ENCODE data around the gene STAB1. TPM values are rescaled to one million over a fixed set of nuclear protein-coding genes. Genes with fewer than 3 reads are reported as not detected.

STAB1 gene
- polyA plus RNA-seq, 6 donors from 2014 or later = not detected

DNA sequence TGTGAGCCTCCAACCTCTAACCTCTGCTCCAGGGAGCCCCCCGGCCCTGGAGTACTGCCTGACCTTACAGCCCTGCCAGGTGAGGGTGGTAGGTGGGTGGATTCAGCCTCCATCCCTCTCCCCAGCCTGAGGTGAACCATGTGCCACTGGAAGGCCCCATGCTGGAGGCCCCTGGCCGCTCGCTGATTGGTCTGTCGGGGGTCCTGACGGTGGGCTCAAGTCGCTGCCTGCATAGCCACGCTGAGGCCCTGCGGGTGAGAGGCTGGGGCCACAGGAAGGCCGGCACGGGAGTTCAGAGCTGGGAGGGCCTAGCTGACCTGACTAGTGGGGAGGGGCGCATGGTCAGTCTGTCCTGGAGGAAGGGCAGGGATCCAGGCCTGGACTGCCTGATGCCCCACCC is 19.4 kb downstream of the STAB1 start:
- Mint-ChIP-seq H3K4me3 (no peak overlapping the region), H3K9me3 (no peaks in the 10 kb centered on the region), H3K27me3 (no peaks in the 10 kb centered on the region), H3K36me3 (no peaks in the 10 kb centered on the region), H3K4me1 (no peaks in the 10 kb centered on the region), H3K27ac (no peak overlapping the region)
- no peak for DNase-seq
- no peak for ATAC-seq (ENCODE audit: low read depth in 2 of 2)

DNA sequence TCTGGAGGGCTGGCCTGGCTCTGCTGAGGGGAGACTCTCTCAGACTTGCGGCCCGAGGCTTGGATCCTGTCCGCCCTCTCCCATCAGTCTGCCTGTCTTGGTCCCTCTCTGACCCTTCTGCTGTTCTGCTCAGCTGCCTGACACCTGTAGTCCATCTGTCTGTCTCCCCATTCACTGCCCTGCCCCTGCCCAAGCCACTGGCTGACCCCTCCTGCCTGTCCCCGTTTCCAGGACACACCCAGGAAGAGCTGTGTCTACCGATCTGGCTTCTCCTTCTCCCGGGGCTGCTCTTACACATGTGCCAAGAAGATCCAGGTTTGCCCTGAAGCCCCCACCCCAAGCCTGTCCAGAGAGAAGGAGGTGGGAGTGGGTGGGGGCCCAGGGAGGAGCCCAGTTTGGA is 20.1 kb downstream of the STAB1 start:
- DNase-seq (no peak), ATAC-seq (ENCODE audit: low read depth in 2 of 2) (no peak)
- H3K4me3 Mint-ChIP-seq = no peak overlapping the region
- H3K9me3 Mint-ChIP-seq = no peaks in the 10 kb centered on the region
- H3K4me1 Mint-ChIP-seq = no peaks in the 10 kb centered on the region
- H3K27me3 Mint-ChIP-seq = no peaks in the 10 kb centered on the region
- H3K36me3 Mint-ChIP-seq = no peaks in the 10 kb centered on the region
- H3K27ac Mint-ChIP-seq = no peak overlapping the region

DNA sequence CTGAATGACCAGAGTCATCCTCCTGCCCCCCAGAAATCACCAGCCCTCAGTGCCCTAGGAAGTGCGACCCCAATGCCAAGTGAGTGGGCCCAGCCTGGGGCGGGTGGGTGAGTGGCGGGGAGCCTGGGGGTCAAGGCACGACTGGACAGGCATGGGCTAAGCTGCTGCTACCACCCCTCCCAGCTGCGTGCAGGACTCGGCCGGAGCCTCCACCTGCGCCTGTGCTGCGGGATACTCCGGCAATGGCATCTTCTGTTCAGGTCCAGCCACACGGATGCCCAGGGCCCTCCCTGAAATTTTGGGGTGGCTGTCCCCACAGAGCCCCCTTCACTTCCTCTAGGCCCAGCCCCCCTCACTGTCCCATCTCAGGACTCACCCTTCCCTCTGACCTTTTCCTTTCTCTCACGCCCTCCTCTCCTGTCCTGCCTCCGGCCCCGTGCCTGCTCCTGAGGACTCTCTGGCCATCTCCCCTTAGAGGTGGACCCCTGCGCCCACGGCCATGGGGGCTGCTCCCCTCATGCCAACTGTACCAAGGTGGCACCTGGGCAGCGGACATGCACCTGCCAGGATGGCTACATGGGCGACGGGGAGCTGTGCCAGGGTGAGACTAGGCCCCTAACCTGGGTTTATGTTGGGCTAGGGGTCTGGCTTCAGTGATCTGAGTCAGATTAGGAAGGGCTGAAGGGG is 21.5 kb downstream of the STAB1 start:
- no peak overlapping the region for H3K4me3 Mint-ChIP-seq

DNA sequence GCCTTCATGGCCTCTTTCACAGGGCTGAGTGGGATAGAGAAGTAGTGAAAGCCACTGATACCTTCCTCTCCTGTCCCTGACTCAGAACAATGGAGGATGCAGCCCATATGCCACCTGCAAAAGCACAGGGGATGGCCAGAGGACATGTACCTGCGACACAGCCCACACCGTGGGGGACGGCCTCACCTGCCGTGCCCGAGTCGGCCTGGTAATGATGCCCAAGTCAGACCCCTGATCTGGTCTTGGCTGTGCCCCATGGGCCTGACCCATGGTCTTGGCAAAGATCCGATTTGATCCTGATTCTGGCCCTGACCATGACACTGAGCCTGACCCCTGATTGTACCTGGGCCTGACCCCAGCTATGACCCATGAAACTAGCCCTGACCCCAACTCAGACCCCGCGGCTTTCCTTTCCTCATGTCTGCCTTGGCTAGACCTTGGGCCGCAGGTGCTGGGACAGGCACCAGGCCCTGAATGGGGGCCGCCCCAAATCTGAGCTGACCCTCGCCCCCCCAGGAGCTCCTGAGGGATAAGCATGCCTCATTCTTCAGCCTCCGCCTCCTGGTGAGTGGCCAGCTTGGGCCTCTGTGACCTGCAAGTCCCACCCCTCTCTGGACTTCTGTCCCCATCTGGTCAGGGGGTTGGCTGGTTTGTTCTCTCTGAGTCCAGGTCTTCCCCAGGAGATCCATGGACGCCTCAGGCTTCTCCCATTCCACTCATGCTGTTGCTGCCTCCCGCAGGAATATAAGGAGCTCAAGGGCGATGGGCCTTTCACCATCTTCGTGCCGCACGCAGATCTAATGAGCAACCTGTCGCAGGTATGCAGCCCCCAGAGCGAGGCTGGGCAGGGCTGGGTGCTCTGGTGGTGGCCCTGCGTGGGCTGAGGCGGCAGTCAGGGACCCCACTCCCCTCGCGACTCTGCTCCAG is 22.9 kb downstream of the STAB1 start:
- ATAC-seq (ENCODE audit: low read depth in 2 of 2) (no peak), DNase-seq (no peak)
- H3K4me1 Mint-ChIP-seq = no peaks in the 10 kb centered on the region
- no peaks in the 10 kb centered on the region for H3K36me3 Mint-ChIP-seq
- H3K27ac Mint-ChIP-seq = peak overlapping the region in 1 of 6 donors; percentile 11
- no peaks in the 10 kb centered on the region for H3K9me3 Mint-ChIP-seq
- no peaks in the 10 kb centered on the region for H3K27me3 Mint-ChIP-seq
- H3K4me3 Mint-ChIP-seq = no peak overlapping the region

More for the DNA sequence above, 21.5 kb downstream of the STAB1 start:
- no peaks in the 10 kb centered on the region for H3K9me3 Mint-ChIP-seq
- DNase-seq (no peak), ATAC-seq (ENCODE audit: low read depth in 2 of 2) (no peak)
- no peak overlapping the region for H3K27ac Mint-ChIP-seq
- no peaks in the 10 kb centered on the region for H3K27me3 Mint-ChIP-seq
- no peaks in the 10 kb centered on the region for H3K4me1 Mint-ChIP-seq
- H3K36me3 Mint-ChIP-seq = no peaks in the 10 kb centered on the region

DNA sequence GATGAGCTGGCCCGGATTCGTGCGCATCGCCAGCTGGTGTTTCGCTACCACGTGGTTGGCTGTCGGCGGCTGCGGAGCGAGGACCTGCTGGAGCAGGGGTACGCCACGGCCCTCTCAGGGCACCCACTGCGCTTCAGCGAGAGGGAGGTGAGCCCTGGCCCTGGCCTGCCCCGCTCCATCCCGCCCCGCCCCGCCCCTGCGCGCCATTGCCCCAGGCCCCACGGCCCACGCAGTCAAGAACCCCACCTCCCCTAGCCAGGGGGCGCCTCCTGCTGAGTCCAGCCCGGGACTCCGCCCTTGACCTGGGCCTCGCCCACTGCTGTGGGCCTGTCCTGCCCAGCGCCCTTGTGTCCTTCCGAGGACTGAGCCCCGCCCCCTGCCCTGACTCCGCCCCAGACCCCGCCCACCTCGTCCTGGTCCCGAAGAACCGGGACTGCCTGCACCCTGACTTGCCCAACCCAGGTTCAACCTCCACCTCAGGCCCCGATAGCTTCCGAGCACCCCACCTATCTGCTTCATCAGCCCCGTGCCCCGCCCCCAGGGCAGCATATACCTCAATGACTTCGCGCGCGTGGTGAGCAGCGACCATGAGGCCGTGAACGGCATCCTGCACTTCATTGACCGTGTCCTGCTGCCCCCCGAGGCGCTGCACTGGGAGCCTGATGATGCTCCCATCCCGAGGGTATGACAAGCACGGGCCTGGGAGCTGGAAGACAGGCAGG is 23.7 kb downstream of the STAB1 start:
- no peak for ATAC-seq (ENCODE audit: low read depth in 2 of 2)
- no peak overlapping the region for H3K4me3 Mint-ChIP-seq

DNA sequence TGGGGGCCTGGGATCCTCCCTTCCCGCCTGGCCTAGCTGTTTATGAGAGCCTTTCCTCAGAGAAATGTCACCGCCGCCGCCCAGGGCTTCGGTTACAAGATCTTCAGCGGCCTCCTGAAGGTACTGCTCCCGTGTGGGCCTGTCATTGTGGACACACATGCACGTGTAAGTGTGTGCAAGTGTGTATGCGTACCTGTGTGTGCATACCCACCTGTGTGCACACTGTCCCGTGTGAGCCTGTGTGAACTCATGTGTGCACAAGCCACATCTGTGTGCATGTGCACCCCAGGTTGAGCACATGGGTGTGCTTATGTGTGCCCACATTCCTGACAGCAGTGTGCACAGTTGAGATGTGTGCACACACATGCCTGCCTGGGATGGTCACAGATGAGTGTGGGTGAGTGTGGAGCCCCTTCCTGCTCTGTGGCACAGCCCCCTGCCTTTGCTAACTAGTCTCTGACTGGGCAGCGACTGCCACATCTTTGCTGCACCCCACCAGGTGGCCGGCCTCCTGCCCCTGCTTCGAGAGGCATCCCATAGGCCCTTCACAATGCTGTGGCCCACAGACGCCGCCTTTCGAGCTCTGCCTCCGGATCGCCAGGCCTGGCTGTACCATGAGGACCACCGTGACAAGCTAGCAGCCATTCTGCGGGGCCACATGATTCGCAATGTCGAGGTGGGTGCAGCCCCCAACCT is 24.5 kb downstream of the STAB1 start:
- H3K36me3 Mint-ChIP-seq = no peaks in the 10 kb centered on the region
- H3K27me3 Mint-ChIP-seq = no peaks in the 10 kb centered on the region

More for the DNA sequence above, 23.7 kb downstream of the STAB1 start:
- no peak for DNase-seq
- H3K36me3 Mint-ChIP-seq = no peaks in the 10 kb centered on the region
- no peaks in the 10 kb centered on the region for H3K4me1 Mint-ChIP-seq
- no peaks in the 10 kb centered on the region for H3K9me3 Mint-ChIP-seq
- H3K27ac Mint-ChIP-seq = peak overlapping the region in 1 of 6 donors; percentile 64
- no peaks in the 10 kb centered on the region for H3K27me3 Mint-ChIP-seq

DNA sequence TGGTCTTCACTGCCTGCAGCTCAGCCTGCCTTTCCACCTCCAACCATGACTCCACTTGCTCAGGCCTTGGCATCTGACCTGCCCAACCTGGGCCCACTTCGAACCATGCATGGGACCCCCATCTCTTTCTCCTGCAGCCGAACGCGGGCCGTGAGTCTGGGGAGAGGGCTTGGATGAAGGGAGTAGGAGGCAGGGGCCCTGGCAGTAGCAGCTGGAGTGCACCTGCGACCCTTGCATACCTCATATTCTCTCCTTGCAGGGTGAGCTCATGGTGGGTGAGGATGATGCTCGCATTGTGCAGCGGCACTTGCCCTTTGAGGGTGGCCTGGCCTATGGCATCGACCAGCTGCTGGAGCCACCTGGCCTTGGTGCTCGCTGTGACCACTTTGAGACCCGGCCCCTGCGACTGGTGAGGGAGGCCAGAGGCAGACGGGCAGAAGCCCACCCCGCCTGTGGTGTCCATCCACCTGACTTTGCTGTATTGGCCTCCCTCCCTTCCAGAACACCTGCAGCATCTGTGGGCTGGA is 25.1 kb downstream of the STAB1 start:
- DNase-seq = no peak
- no peaks in the 10 kb centered on the region for H3K27me3 Mint-ChIP-seq
- H3K36me3 Mint-ChIP-seq = no peaks in the 10 kb centered on the region
- H3K4me3 Mint-ChIP-seq = no peak overlapping the region
- H3K27ac Mint-ChIP-seq = no peak overlapping the region
- H3K4me1 Mint-ChIP-seq = no peaks in the 10 kb centered on the region
- H3K9me3 Mint-ChIP-seq = no peaks in the 10 kb centered on the region
- ATAC-seq (ENCODE audit: low read depth in 2 of 2) = no peak

More for the DNA sequence above, 24.5 kb downstream of the STAB1 start:
- ATAC-seq (ENCODE audit: low read depth in 2 of 2) (no peak), DNase-seq (no peak)
- no peaks in the 10 kb centered on the region for H3K4me1 Mint-ChIP-seq
- H3K27ac Mint-ChIP-seq = peak overlapping the region in 1 of 6 donors; percentile 47
- H3K9me3 Mint-ChIP-seq = no peaks in the 10 kb centered on the region
- no peak overlapping the region for H3K4me3 Mint-ChIP-seq

DNA sequence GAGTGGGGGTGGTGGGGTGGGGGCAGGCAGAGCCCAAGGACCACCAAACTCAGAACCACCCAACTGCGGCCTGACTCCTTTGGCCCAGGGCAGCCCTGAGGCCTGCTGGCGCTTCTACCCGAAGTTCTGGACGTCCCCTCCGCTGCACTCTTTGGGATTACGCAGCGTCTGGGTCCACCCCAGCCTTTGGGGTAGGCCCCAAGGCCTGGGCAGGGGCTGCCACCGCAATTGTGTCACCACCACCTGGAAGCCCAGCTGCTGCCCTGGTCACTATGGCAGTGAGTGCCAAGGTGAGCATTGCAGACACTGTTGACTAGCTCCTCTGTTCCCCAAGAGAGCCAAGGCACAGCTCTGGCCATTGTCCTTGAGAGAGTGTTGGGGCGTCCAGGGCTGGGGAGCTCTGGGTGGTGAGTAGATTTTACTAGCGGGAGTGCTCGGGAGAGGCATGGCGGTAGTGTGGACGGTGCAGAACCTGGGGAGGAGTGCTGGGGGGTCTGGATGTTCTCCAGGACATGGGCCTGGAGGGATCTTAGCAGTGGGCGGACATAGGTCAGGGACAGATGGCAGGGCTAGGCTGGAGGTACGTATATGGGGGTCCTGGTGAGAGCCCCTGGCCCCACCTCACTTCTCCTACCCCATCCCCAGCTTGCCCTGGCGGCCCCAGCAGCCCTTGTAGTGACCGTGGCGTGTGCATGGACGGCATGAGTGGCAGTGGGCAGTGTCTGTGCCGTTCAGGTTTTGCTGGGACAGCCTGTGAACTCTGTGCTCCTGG is 25.8 kb downstream of the STAB1 start:
- no peak overlapping the region for H3K27ac Mint-ChIP-seq
- H3K27me3 Mint-ChIP-seq = no peaks in the 10 kb centered on the region
- no peaks in the 10 kb centered on the region for H3K9me3 Mint-ChIP-seq
- H3K4me1 Mint-ChIP-seq = no peaks in the 10 kb centered on the region
- no peaks in the 10 kb centered on the region for H3K36me3 Mint-ChIP-seq
- ATAC-seq (ENCODE audit: low read depth in 2 of 2) (no peak), DNase-seq (no peak)
- no peak overlapping the region for H3K4me3 Mint-ChIP-seq

DNA sequence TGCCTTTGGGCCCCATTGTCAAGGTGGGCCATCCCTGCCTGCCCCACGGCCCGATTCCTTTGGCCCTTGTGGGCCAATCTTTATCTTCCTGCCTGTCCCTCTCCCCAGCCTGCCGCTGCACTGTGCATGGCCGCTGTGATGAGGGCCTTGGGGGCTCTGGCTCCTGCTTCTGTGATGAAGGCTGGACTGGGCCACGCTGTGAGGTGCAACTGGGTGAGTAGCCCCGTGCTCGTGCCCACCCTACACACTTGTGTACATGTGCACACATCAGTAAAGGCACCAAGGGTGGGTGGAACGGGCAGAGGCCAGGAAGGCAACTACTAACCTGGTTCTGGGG is 26.3 kb downstream of the STAB1 start:
- Mint-ChIP-seq H3K36me3 (no peaks in the 10 kb centered on the region), H3K4me3 (no peak overlapping the region), H3K27ac (no peak overlapping the region), H3K27me3 (no peaks in the 10 kb centered on the region), H3K9me3 (no peaks in the 10 kb centered on the region), H3K4me1 (no peaks in the 10 kb centered on the region)
- DNase-seq (no peak), ATAC-seq (ENCODE audit: low read depth in 2 of 2) (no peak)

DNA sequence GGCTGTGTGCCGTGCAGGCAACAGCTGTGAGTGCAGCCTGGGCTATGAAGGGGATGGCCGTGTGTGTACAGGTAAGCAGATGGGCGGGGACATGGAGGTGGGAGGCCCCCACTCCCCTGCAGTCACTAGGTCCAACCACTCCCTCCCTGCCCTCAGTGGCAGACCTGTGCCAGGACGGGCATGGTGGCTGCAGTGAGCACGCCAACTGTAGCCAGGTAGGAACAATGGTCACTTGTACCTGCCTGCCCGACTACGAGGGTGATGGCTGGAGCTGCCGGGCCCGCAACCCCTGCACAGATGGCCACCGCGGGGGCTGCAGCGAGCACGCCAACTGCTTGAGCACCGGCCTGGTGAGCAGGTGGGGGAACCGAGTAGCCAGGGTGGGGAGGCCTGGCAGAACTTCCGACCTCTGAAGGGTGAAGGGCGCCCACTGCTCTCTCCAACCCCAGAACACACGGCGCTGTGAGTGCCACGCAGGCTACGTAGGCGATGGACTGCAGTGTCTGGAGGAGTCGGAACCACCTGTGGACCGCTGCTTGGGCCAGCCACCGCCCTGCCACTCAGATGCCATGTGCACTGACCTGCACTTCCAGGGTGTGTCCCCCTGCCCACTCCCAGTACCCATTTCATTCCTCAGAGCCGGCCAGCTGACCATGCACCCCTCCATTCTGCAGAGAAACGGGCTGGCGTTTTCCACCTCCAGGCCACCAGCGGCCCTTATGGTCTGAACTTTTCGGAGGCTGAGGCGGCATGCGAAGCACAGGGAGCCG is 26.9 kb downstream of the STAB1 start:
- no peaks in the 10 kb centered on the region for H3K4me1 Mint-ChIP-seq
- ATAC-seq (ENCODE audit: low read depth in 2 of 2) (no peak), DNase-seq (no peak)
- no peaks in the 10 kb centered on the region for H3K9me3 Mint-ChIP-seq
- H3K27me3 Mint-ChIP-seq = no peaks in the 10 kb centered on the region
- no peak overlapping the region for H3K27ac Mint-ChIP-seq
- no peaks in the 10 kb centered on the region for H3K36me3 Mint-ChIP-seq
- no peak overlapping the region for H3K4me3 Mint-ChIP-seq

DNA sequence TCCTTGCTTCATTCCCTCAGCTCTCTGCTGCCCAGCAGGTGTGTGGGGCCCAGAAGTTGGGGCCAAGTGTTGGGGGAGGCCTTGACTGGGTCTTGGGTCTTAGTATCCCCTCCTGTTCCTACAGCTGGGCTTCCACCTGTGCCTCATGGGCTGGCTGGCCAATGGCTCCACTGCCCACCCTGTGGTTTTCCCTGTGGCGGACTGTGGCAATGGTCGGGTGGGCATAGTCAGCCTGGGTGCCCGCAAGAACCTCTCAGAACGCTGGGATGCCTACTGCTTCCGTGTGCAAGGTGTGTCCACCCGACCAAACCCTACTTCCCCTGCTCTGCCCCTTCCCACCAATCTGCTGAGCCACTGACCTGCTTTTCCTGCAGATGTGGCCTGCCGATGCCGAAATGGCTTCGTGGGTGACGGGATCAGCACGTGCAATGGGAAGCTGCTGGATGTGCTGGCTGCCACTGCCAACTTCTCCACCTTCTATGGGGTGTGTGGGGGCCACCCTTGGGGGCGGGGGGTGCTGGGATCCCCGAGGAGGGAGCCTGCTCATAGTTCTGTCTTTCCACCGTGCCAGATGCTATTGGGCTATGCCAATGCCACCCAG is 27.6 kb downstream of the STAB1 start:
- Mint-ChIP-seq H3K36me3 (no peaks in the 10 kb centered on the region), H3K4me3 (no peak overlapping the region), H3K4me1 (no peaks in the 10 kb centered on the region), H3K27me3 (no peaks in the 10 kb centered on the region), H3K9me3 (no peaks in the 10 kb centered on the region), H3K27ac (no peak overlapping the region)
- DNase-seq (no peak), ATAC-seq (ENCODE audit: low read depth in 2 of 2) (no peak)
